SK-N-SH (cell line): ENCODE measurements around the gene ZSCAN10.

Experiments
- CTCF ChIP-seq: fragments of 200-600 bp; sonication (generic); IDR thresholded peaks from 2 replicates; pipeline ENCODE4 v1.6.1; 2017; ENCODE audit warnings: antibody characterized with exemption, mild to moderate bottlenecking, moderate library complexity
- ELF1 ChIP-seq: IDR thresholded peaks from 2 replicates; pipeline ENCODE4 v1.4.0; 2012
- EP300 ChIP-seq, 2 experiments: IDR thresholded peaks; 2 replicates each; pipeline versions ENCODE4 v1.4.0 to v1.6.1; 2012; ENCODE audit warnings: borderline replicate concordance in 1 of 2, low read depth in 1 of 2, low read length in 1 of 2
- SIN3A ChIP-seq: IDR thresholded peaks from 2 replicates; pipeline ENCODE4 v1.6.1; 2012; ENCODE audit warnings: low read depth, mild to moderate bottlenecking, low read length, moderate library complexity, borderline replicate concordance

DNA sequence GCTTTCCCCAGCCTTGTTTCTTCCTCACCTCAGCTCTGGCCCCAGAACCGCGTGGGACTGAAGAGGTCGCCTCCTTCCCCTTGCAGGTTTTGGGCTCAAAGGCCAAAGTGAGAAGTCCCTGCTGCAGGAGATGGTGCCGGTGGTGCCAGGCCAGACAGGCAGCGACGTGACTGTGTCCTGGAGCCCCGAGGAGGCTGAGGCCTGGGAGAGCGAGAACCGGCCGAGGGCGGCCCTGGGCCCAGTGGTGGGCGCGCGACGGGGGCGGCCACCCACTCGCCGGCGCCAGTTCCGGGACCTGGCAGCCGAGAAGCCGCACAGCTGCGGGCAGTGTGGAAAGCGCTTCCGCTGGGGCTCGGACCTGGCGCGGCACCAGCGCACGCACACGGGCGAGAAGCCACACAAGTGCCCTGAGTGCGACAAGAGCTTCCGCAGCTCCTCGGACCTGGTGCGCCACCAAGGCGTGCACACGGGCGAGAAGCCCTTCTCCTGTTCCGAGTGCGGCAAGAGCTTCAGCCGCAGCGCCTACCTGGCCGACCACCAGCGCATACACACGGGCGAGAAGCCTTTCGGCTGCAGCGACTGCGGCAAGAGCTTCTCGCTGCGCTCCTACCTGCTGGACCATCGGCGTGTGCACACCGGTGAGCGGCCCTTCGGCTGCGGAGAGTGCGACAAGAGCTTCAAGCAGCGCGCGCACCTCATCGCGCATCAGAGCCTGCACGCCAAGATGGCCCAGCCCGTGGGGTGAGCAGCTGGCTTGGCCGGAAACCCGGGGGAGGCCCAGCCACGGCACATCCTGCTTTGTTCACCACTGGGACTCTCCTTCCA, 41.7 kb upstream of the ZSCAN10 start:
- TF ChIP-seq ELF1, result no peak
- no peak for TF ChIP-seq CTCF
- TF ChIP-seq EP300 (IDR thresholded peaks at IDR 0.05; ENCODE audit: borderline replicate concordance in 1 of 2, low read depth in 1 of 2, low read length in 1 of 2), result no peak
- no peak for TF ChIP-seq SIN3A
